Hepatocyte (in vitro differentiated cells): ENCODE data around the gene MSH3. TPM values are rescaled to one million over a fixed set of nuclear protein-coding genes. Genes with fewer than 3 reads are reported as not detected.

Source experiments
- DNase-seq: peaks from one replicate; pipeline ENCODE4 v3.0.0-alpha.2; 2016; ENCODE audit warnings: low spot score
- H2AFZ ChIP-seq: fragments of 200-600 bp; sonication (generic); 2 replicates; pipeline ENCODE4 v1.6.0; 2016; ENCODE audit warnings: antibody characterized with exemption, mild to moderate bottlenecking
- H3K27ac ChIP-seq: fragments of 200-600 bp; sonication (generic); 2 replicates; pipeline ENCODE4 v1.5.1; 2016; ENCODE audit warnings: mild to moderate bottlenecking
- H3K27me3 ChIP-seq: fragments of 200-600 bp; sonication (generic); 2 replicates; pipeline ENCODE4 v1.6.1; 2016
- H3K36me3 ChIP-seq: fragments of 200-600 bp; sonication (generic); replicated peaks from 2 replicates; pipeline ENCODE4 v1.5.1; 2016; ENCODE audit warnings: low read depth; ENCODE audit not compliant: insufficient read depth
- H3K4me1 ChIP-seq: fragments of 200-600 bp; sonication (generic); 2 replicates; pipeline ENCODE4 v1.5.1; 2016; ENCODE audit warnings: mild to moderate bottlenecking, moderate library complexity; ENCODE audit not compliant: insufficient read depth
- H3K4me2 ChIP-seq: fragments of 200-600 bp; sonication (generic); 2 replicates; pipeline ENCODE4 v1.6.0; 2016
- H3K4me3 ChIP-seq: fragments of 200-600 bp; sonication (generic); 2 replicates; pipeline ENCODE4 v1.5.1; 2016; ENCODE audit warnings: mild to moderate bottlenecking
- H3K79me2 ChIP-seq: fragments of 200-600 bp; sonication (generic); 2 replicates; pipeline ENCODE4 v1.6.0; 2017; ENCODE audit warnings: mild to moderate bottlenecking
- H3K9me2 ChIP-seq: fragments of 200-600 bp; sonication (generic); replicated peaks from 2 replicates; pipeline ENCODE4 v1.6.0; 2017; ENCODE audit warnings: mild to moderate bottlenecking; ENCODE audit not compliant: insufficient read depth
- H3K9me3 ChIP-seq: fragments of 200-600 bp; sonication (generic); 2 replicates; pipeline ENCODE4 v1.5.1; 2016; ENCODE audit warnings: low read depth, mild to moderate bottlenecking
- H4K20me1 ChIP-seq: fragments of 200-600 bp; sonication (generic); 2 replicates; pipeline ENCODE4 v1.6.0; 2016; ENCODE audit warnings: mild to moderate bottlenecking; ENCODE audit not compliant: insufficient read depth, poor library complexity, severe bottlenecking
- CTCF ChIP-seq: fragments of 200-600 bp; sonication (generic); IDR thresholded peaks from 2 replicates; pipeline ENCODE4 v1.5.1; 2016; ENCODE audit warnings: antibody characterized with exemption, mild to moderate bottlenecking; ENCODE audit not compliant: poor library complexity
- EZH2 ChIP-seq: fragments of 200-600 bp; sonication (generic); IDR thresholded peaks from 2 replicates; pipeline ENCODE4 v1.6.1; 2016; ENCODE audit warnings: antibody characterized with exemption, mild to moderate bottlenecking, borderline replicate concordance
- EZH2phosphoT487 ChIP-seq: fragments of 200-600 bp; sonication (generic); IDR thresholded peaks from one replicate; pipeline ENCODE4 v1.6.1; 2018; ENCODE audit warnings: antibody characterized with exemption, mild to moderate bottlenecking, low read depth, moderate library complexity; ENCODE audit not compliant: unreplicated experiment, severe bottlenecking
- WGBS: methylation state at CpG from one replicate; pipeline ENCODE4 v1.1.6; 2016; ENCODE audit warnings: low lambda C conversion rate; ENCODE audit errors: missing lambda C conversion rate; 5-methylcytosine and 5-hydroxymethylcytosine counted together
- polyA plus RNA-seq: library from polyadenylated mRNA; unstranded; fragments of >200 nt; fragmentation: Nextera tagmentation; extraction: Ambion mirVana; gene quantifications from 2 replicates; pipeline ENCODE4 v1.2.1, GENCODE V29; 2016
- total RNA-seq: library from RNA; depleted of rRNA; stranded (reverse); fragments of >200 nt; gene quantifications from 2 replicates; pipeline ENCODE4 v1.2.3, GENCODE V29; 2014

The MSH3 gene
- total and polyA plus RNA-seq, 2 experiments from 2014 or later = 8.1 to 13.2 TPM

GRCh38 chr5:80608731-80609130 is 45.7 kb upstream of the MSH3 start:
- Histone ChIP-seq H3K79me2 (no peaks in the 10 kb centered on the region), H2AFZ (no peak overlapping the region), H4K20me1 (no peaks in the 10 kb centered on the region), H3K27ac (no peak overlapping the region), H3K9me2 (no peaks in the 10 kb centered on the region), H3K36me3 (no peaks in the 10 kb centered on the region), H3K4me1 (no peaks in the 10 kb centered on the region), H3K9me3 (no peaks in the 10 kb centered on the region), H3K4me2 (no peak overlapping the region), H3K27me3 (no peaks in the 10 kb centered on the region), H3K4me3 (no peak overlapping the region)
- WGBS = 95% methylated on average over 1 of the region's 1 CpG
- DNase-seq = no peak
- TF ChIP-seq EZH2phosphoT487 (no peak), CTCF (no peak), EZH2 (no peak)

- Histone ChIP-seq H3K36me3 (no peaks in the 10 kb centered on the region), H3K9me3 (no peaks in the 10 kb centered on the region), H3K4me3 (no peak overlapping the region), H3K27ac (no peak overlapping the region), H3K79me2 (no peaks in the 10 kb centered on the region), H4K20me1 (no peaks in the 10 kb centered on the region), H3K27me3 (no peaks in the 10 kb centered on the region), H3K4me1 (no peaks in the 10 kb centered on the region), H2AFZ (no peak overlapping the region), H3K4me2 (no peak overlapping the region), H3K9me2 (no peaks in the 10 kb centered on the region)
- no peak for TF ChIP-seq EZH2
- TF ChIP-seq CTCF = no peak
- TF ChIP-seq EZH2phosphoT487 = no peak
- WGBS = 72% methylated on average over 1 of the region's 1 CpG
- DNase-seq = no peak
These were observed 44.8 kb upstream of the MSH3 start for GRCh38 chr5:80609692-80610091.

GRCh38 chr5:80615266-80615914 is 39.1 kb upstream of the MSH3 start:
- 78% methylated on average over 17 of the region's 17 CpGs for WGBS
- no peak for TF ChIP-seq CTCF
- TF ChIP-seq EZH2 = no peak
- no peak for TF ChIP-seq EZH2phosphoT487
- H3K4me1 ChIP-seq = no peaks in the 10 kb centered on the region
- H2AFZ ChIP-seq = no peak overlapping the region
- DNase-seq = no peak
- H3K27ac ChIP-seq = no peak overlapping the region
- no peaks in the 10 kb centered on the region for H4K20me1 ChIP-seq
- no peaks in the 10 kb centered on the region for H3K27me3 ChIP-seq
- no peak overlapping the region for H3K4me3 ChIP-seq
- no peaks in the 10 kb centered on the region for H3K9me2 ChIP-seq
- no peaks in the 10 kb centered on the region for H3K36me3 ChIP-seq
- no peaks in the 10 kb centered on the region for H3K9me3 ChIP-seq
- H3K79me2 ChIP-seq = no peaks in the 10 kb centered on the region
- no peak overlapping the region for H3K4me2 ChIP-seq

GRCh38 chr5:80618438-80618837 is 36.0 kb upstream of the MSH3 start:
- Histone ChIP-seq H2AFZ (no peak overlapping the region), H3K4me2 (no peak overlapping the region), H3K4me3 (no peak overlapping the region), H4K20me1 (no peaks in the 10 kb centered on the region), H3K79me2 (no peaks in the 10 kb centered on the region), H3K4me1 (no peaks in the 10 kb centered on the region), H3K36me3 (no peaks in the 10 kb centered on the region), H3K27ac (no peak overlapping the region), H3K27me3 (no peaks in the 10 kb centered on the region), H3K9me3 (no peaks in the 10 kb centered on the region), H3K9me2 (no peaks in the 10 kb centered on the region)
- TF ChIP-seq CTCF (no peak), EZH2phosphoT487 (no peak), EZH2 (no peak)
- 96% methylated on average over 4 of the region's 4 CpGs for WGBS
- DNase-seq = no peak
